HCT116 (cell line): ENCODE data around the gene MBP. TPM values are rescaled to one million over a fixed set of nuclear protein-coding genes. Genes with fewer than 3 reads are reported as not detected.

Experiments
- ATAC-seq: fragments of 200-7000 bp; cut with Tn5 transposase; 2 replicates; pipeline ENCODE4 v1.9.1; 2020; ENCODE audit warnings: mild to moderate bottlenecking, moderate library complexity
- BruUV-seq: library from RNA; stranded (reverse); fragments of 400-500 nt; replicated peaks from 2 replicates; lab custom pipeline; 2021; lab: Mats Ljungman, UMichigan
- CTCF ChIA-PET: fragments of 300-600 bp; sonication (Branson Sonifier 250); formaldehyde crosslinking; loops from one replicate; lab custom pipeline; 2021; ENCODE audit warnings: antibody characterized with exemption; lab: Charles Lee
- POLR2A ChIA-PET: fragments of 300-600, 350-600 bp; sonication (Branson Sonifier 250); formaldehyde crosslinking; loops from one replicate; lab custom pipeline; 2021; ENCODE audit warnings: antibody characterized with exemption; lab: Charles Lee
- RAD21 ChIA-PET, 2 experiments: fragments of 300-600 bp; sonication (Branson Sonifier 250); formaldehyde crosslinking; loops; one replicate each; lab custom pipeline; 2023; ENCODE audit warnings: low total read pairs in 2 of 2; ENCODE audit not compliant: uncharacterized antibody in 2 of 2, unreplicated experiment in 2 of 2, low non-redundant PET in 1 of 2; lab: Charles Lee
- DNase-seq: peaks from one replicate; pipeline ENCODE4 v3.0.0-alpha.2; 2010; ENCODE audit warnings: low read depth, low spot score
- H2AFZ ChIP-seq: fragments of 200-600 bp; shearing (Covaris generic), sonication (generic); 2 replicates; pipeline ENCODE4 v1.6.1; 2017; ENCODE audit warnings: low read depth, mixed run types, mixed read lengths, antibody characterized with exemption, low read length; ENCODE audit not compliant: poor library complexity, severe bottlenecking
- H3K27ac ChIP-seq: 2 replicates; pipeline ENCODE4 v1.5.1; 2012; ENCODE audit warnings: low read depth, low read length
- H3K27me3 ChIP-seq: fragments of 200-600 bp; sonication (generic); 2 replicates; pipeline ENCODE4 v1.6.1; 2016; ENCODE audit warnings: mixed run types, low read length, mixed read lengths; ENCODE audit not compliant: insufficient read depth
- H3K36me3 ChIP-seq, 2 experiments: fragments of 200-500 bp in 1 of 2; fragments of 200-600 bp in 1 of 2; sonication (Bioruptor generic) in 1 of 2; sonication (generic) in 1 of 2; 2 replicates each; pipeline versions ENCODE4 v1.5.1 to v1.6.1; 2014 to 2016; ENCODE audit warnings: low read length in 2 of 2, inconsistent platforms in 1 of 2, mixed read lengths in 1 of 2, mixed run types in 1 of 2; ENCODE audit not compliant: insufficient read depth in 2 of 2, control insufficient read depth in 1 of 2
- H3K4me1 ChIP-seq, 2 experiments: fragments of 200-600 bp in 1 of 2; sonication (generic) in 1 of 2; 2 replicates each; pipeline versions ENCODE4 v1.5.1 to v1.6.1; 2012 to 2017; ENCODE audit warnings: low read length in 2 of 2, inconsistent platforms in 1 of 2, mild to moderate bottlenecking in 1 of 2, mixed read lengths in 1 of 2, mixed run types in 1 of 2, moderate library complexity in 1 of 2; ENCODE audit not compliant: insufficient read depth in 2 of 2, control insufficient read depth in 1 of 2
- H3K4me2 ChIP-seq: fragments of 200-600 bp; sonication (generic); 2 replicates; pipeline ENCODE4 v1.6.1; 2017; ENCODE audit warnings: mixed run types, low read length, mixed read lengths
- H3K4me3 ChIP-seq, 2 experiments: fragments of 200-600 bp in 1 of 2; sonication (generic) in 1 of 2; replicated peaks in 1 of 2; 2 replicates each; pipeline ENCODE4 v1.5.1; 2011 to 2016; ENCODE audit warnings: low read length in 2 of 2, control low read depth in 1 of 2, low read depth in 1 of 2, mild to moderate bottlenecking in 1 of 2, mixed read lengths in 1 of 2, mixed run types in 1 of 2
- H3K79me2 ChIP-seq: fragments of 200-600 bp; sonication (generic); 2 replicates; pipeline ENCODE4 v1.6.1; 2017; ENCODE audit warnings: mild to moderate bottlenecking, mixed run types, low read length, moderate library complexity, mixed read lengths; ENCODE audit not compliant: insufficient read depth
- H3K9ac ChIP-seq: fragments of 200-600 bp; sonication (generic); 2 replicates; pipeline ENCODE4 v1.6.1; 2016; ENCODE audit warnings: low read length, mixed read lengths
- H3K9me2 ChIP-seq: fragments of 200-600 bp; sonication (generic), shearing (Covaris generic); 2 replicates; pipeline ENCODE4 v1.6.1; 2017; ENCODE audit warnings: mixed run types, mild to moderate bottlenecking, moderate library complexity; ENCODE audit not compliant: insufficient read depth
- H3K9me3 ChIP-seq, 2 experiments: fragments of 200-500 bp in 1 of 2; fragments of 200-600 bp in 1 of 2; sonication (Bioruptor generic) in 1 of 2; sonication (generic) in 1 of 2; 2 replicates each; pipeline ENCODE4 v1.6.1; 2014 to 2017; ENCODE audit warnings: low read length in 2 of 2, mixed read lengths in 2 of 2, inconsistent platforms in 1 of 2, low read depth in 1 of 2, mild to moderate bottlenecking in 1 of 2, mixed run types in 1 of 2, moderate library complexity in 1 of 2; ENCODE audit not compliant: control insufficient read depth in 1 of 2, insufficient read depth in 1 of 2
- H4K20me1 ChIP-seq: fragments of 200-600 bp; sonication (generic), shearing (Covaris generic); 2 replicates; pipeline ENCODE4 v1.6.1; 2017; ENCODE audit warnings: mixed run types, mild to moderate bottlenecking, moderate library complexity; ENCODE audit not compliant: insufficient read depth
- ATF3 ChIP-seq: IDR thresholded peaks from 2 replicates; pipeline ENCODE4 v1.6.1; 2012
- EGR1 ChIP-seq: IDR thresholded peaks from 2 replicates; pipeline ENCODE4 v1.6.1; 2012; ENCODE audit warnings: low read depth
- EZH2phosphoT487 ChIP-seq: fragments of 200-600 bp; IDR thresholded peaks from 2 replicates; pipeline ENCODE4 v1.6.1; 2018; ENCODE audit warnings: antibody characterized with exemption, borderline replicate concordance
- FOSL1 ChIP-seq: IDR thresholded peaks from 2 replicates; pipeline ENCODE4 v1.6.1; 2012; ENCODE audit warnings: low read depth
- JUND ChIP-seq: IDR thresholded peaks from 2 replicates; pipeline ENCODE4 v1.6.1; 2012
- POLR2A ChIP-seq: IDR thresholded peaks from 2 replicates; pipeline ENCODE4 v1.7.0; 2011; ENCODE audit warnings: borderline replicate concordance; ENCODE audit not compliant: insufficient read depth, insufficient read length; ENCODE audit errors: extremely low read depth
- POLR2AphosphoS5 ChIP-seq: IDR thresholded peaks from 2 replicates; pipeline ENCODE4 v1.6.1; 2011; ENCODE audit warnings: mild to moderate bottlenecking, low read depth, low read length, moderate library complexity
- YY1 ChIP-seq: IDR thresholded peaks from 2 replicates; pipeline ENCODE4 v1.6.1; 2011; ENCODE audit warnings: low read length, low read depth, moderate library complexity, mild to moderate bottlenecking; ENCODE audit not compliant: insufficient replicate concordance; ENCODE audit errors: extremely low read depth
- ZBTB33 ChIP-seq: IDR thresholded peaks from 2 replicates; pipeline ENCODE4 v1.6.1; 2011; ENCODE audit warnings: mild to moderate bottlenecking, low read length, moderate library complexity; ENCODE audit not compliant: insufficient replicate concordance; ENCODE audit errors: extremely low read depth
- intact Hi-C: fragments of 100-400 bp; cut with micrococcal nuclease; formaldehyde crosslinking; loops from 2 replicates; pipeline ENCODE4 v1.10.0; 2022
- total RNA-seq: library from RNA; stranded (reverse); gene quantifications from one replicate; pipeline ENCODE4 v1.2.1, GENCODE V29; 2021; ENCODE audit not compliant: unreplicated experiment
- TF ChIP-seq, protein P1 (sequence below): IDR thresholded peaks from 2 replicates; pipeline ENCODE4 v1.6.1; 2012; ENCODE audit warnings: low read depth

MBP gene
- total RNA-seq, 1 experiment from 2014 or later, result 34.9 TPM

DNA sequence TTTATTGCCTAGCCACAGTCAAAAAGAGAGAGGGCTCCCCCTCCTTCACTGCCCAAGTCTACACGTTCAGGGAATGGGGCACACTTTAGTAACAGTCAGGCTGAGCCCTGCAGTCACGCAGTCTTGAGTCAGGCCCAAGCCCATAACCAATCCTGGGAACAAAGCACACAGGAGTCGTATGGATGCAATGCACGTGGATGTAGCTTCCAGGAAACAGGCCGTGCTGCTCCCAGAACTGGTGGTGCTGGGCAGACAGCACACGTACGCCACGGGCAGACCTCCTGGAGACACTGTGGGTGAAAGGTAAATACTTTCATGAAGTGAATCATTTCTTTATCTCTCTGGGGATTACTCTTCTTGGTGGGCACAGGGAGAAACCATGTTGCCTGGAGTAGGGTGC, 30.0 kb upstream of the MBP start:
- H3K27me3 ChIP-seq, result no peaks in the 10 kb centered on the region
- CTCF ChIA-PET, result no interaction called here
- no peak overlapping the region for H2AFZ ChIP-seq
- DNase-seq (no peak), ATAC-seq (no peak)
- H4K20me1 ChIP-seq, result no peaks in the 10 kb centered on the region
- H3K36me3 ChIP-seq, result no peaks in the 10 kb centered on the region
- no peak overlapping the region for H3K9ac ChIP-seq
- H3K4me3 ChIP-seq, result no peak overlapping the region
- TF ChIP-seq EGR1, result no peak
- H3K27ac ChIP-seq, result no peak overlapping the region
- POLR2A ChIA-PET, result no interaction called here
- H3K4me2 ChIP-seq, result no peak overlapping the region
- no peaks in the 10 kb centered on the region for H3K9me3 ChIP-seq
- no TSS peak for BruUV-seq
- intact Hi-C loops, result no loop called here
- H3K9me2 ChIP-seq, result no peaks in the 10 kb centered on the region
- H3K4me1 ChIP-seq, result no peaks in the 10 kb centered on the region
- no peaks in the 10 kb centered on the region for H3K79me2 ChIP-seq
- RAD21 ChIA-PET, result no interaction called here

DNA sequence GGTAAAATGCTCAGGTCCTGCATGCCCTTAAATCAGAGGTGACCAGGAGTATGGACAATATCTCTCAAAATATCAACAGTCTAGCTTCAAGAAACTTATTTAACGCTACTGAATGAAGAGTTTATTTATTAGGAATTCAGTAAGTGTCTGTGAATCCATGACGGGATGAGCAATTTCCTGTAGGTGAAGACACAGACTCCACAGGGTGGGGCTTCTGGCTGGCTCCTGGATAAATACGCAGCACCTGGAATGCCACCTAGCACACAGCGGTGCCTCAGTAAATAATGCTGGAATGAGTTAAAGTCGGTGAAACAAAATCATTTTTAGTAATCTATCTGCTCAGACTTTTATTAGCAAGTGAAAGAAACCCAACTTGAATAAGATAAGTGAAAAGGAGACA, 29.4 kb upstream of the MBP start:
- no peak overlapping the region for H3K27ac ChIP-seq
- DNase-seq (no peak), ATAC-seq (no peak)
- H4K20me1 ChIP-seq, result no peaks in the 10 kb centered on the region
- TF ChIP-seq JUND (no peak), ZBTB33 (no peak), FOSL1 (no peak), POLR2A (no peak), YY1 (no peak), ATF3 (no peak), EZH2phosphoT487 (no peak), POLR2AphosphoS5 (no peak)
- TF ChIP-seq, protein P1, sequence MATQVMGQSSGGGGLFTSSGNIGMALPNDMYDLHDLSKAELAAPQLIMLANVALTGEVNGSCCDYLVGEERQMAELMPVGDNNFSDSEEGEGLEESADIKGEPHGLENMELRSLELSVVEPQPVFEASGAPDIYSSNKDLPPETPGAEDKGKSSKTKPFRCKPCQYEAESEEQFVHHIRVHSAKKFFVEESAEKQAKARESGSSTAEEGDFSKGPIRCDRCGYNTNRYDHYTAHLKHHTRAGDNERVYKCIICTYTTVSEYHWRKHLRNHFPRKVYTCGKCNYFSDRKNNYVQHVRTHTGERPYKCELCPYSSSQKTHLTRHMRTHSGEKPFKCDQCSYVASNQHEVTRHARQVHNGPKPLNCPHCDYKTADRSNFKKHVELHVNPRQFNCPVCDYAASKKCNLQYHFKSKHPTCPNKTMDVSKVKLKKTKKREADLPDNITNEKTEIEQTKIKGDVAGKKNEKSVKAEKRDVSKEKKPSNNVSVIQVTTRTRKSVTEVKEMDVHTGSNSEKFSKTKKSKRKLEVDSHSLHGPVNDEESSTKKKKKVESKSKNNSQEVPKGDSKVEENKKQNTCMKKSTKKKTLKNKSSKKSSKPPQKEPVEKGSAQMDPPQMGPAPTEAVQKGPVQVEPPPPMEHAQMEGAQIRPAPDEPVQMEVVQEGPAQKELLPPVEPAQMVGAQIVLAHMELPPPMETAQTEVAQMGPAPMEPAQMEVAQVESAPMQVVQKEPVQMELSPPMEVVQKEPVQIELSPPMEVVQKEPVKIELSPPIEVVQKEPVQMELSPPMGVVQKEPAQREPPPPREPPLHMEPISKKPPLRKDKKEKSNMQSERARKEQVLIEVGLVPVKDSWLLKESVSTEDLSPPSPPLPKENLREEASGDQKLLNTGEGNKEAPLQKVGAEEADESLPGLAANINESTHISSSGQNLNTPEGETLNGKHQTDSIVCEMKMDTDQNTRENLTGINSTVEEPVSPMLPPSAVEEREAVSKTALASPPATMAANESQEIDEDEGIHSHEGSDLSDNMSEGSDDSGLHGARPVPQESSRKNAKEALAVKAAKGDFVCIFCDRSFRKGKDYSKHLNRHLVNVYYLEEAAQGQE, result no peak
- H3K9me2 ChIP-seq, result no peaks in the 10 kb centered on the region
- H3K4me2 ChIP-seq, result no peak overlapping the region
- H3K36me3 ChIP-seq, result no peaks in the 10 kb centered on the region
- no peak overlapping the region for H3K4me3 ChIP-seq
- CTCF ChIA-PET, result no interaction called here
- POLR2A ChIA-PET, result no interaction called here
- RAD21 ChIA-PET, result no interaction called here
- H3K9ac ChIP-seq, result no peak overlapping the region
- H3K27me3 ChIP-seq, result no peaks in the 10 kb centered on the region
- H3K4me1 ChIP-seq, result no peaks in the 10 kb centered on the region
- no peak overlapping the region for H2AFZ ChIP-seq
- H3K9me3 ChIP-seq, result no peaks in the 10 kb centered on the region
- BruUV-seq, result no TSS peak
- intact Hi-C loops, result no loop called here
- no peaks in the 10 kb centered on the region for H3K79me2 ChIP-seq
